ENCODE data around the gene MVB12A. TPM values are rescaled to one million over a fixed set of nuclear protein-coding genes. Genes with fewer than 3 reads are reported as not detected.
A peak's percentile ranks its signal among the peaks of the same experiment; 100 is the strongest.

The MVB12A gene
- total RNA-seq, 1 donor from 2014 or later = 53.3 TPM

- no peak for DNase-seq (ENCODE audit: extremely low spot score in 2 of 2)
- peaks cover 12% of the 10 kb centered on the region for H3K4me1 ChIP-seq
- no peaks in the 10 kb centered on the region for H3K36me3 ChIP-seq
- no peaks in the 10 kb centered on the region for H3K9me3 ChIP-seq
- no peak for TF ChIP-seq POLR2A (IDR thresholded peaks at IDR 0.05)
- no peak for TF ChIP-seq POLR2AphosphoS5 (IDR thresholded peaks at IDR 0.05; ENCODE audit: insufficient read depth in 1 of 2, low read depth in 1 of 2)
- no peak for TF ChIP-seq CTCF (IDR thresholded peaks at IDR 0.05)
- intact Hi-C loops (cut with DNase I) = no loop called here
- peak overlapping the region; percentile 44 to 45 for H3K4me3 ChIP-seq
- no peaks in the 10 kb centered on the region for H3K27me3 ChIP-seq
- peak overlapping the region; percentile 83 for H3K27ac ChIP-seq
These were observed 15.1 kb upstream of the MVB12A start for GRCh38 chr19:17404621-17405249.

DNA sequence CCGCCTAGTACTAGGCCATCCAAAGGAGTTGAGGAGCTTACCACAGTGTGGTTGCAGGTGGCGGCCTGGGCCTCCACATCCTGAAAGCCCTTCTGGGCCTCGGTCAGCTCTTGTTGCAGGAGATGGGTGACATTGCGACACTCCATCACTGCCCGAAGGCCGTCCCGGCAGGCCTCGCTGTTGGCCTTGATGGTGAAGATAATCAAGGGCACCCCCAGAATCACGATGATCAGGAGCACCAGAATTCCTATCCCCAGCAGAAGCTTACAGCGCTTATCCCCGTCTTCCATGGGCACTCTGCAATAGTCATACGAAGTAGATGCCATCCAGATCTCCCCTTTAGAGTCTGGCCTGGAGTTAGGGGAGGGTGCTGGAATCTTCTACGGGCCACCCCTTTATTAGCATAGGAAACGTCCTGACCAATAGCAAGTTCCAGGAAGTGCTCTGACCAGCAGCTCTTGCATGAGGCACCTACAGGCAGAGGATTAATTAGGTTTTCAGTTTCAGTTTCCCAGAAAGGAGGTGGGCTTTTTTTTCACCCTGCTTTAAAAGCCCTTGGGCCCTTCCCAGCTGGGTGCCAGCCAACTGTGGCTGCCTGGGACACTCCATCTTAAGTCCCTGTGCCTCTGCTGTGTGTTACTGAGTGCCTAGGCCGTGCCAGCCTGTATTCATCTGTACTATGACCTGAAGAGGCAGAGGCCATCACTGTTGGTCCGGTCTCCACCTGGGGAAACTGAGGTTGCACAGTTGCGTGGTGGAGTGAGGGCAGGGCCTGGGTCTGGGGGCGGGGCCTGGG, 14.4 kb upstream of the MVB12A start, which contains the start of gene BST2:
Gene BST2, minus strand, starts transcription at position 381 of the 796 bp plus-strand sequence. Its CDS starts 55 bp downstream, at position 326.
- TF ChIP-seq POLR2AphosphoS5 (IDR thresholded peaks at IDR 0.05; ENCODE audit: insufficient read depth in 1 of 2, low read depth in 1 of 2) (peak; percentile 63 to 72), POLR2A (IDR thresholded peaks at IDR 0.05) (no peak)
- Histone ChIP-seq H3K36me3 (no peaks in the 10 kb centered on the region), H3K27ac (peak within 1 kb of the TSS; percentile 83), H3K4me1 (peaks cover 12% of the 10 kb centered on the region), H3K9me3 (no peaks in the 10 kb centered on the region), H3K27me3 (no peaks in the 10 kb centered on the region), H3K4me3 (peak within 1 kb of the TSS; percentile 44 to 45)
- intact Hi-C loops (cut with DNase I) = no loop called here
- DNase-seq (ENCODE audit: extremely low spot score in 2 of 2) = no peak

- DNase-seq (ENCODE audit: extremely low spot score in 2 of 2) = no peak
- Histone ChIP-seq H3K36me3 (no peaks in the 10 kb centered on the region), H3K9me3 (no peaks in the 10 kb centered on the region), H3K27ac (peak overlapping the region; percentile 83), H3K4me3 (peak overlapping the region; percentile 44 to 45), H3K4me1 (peaks cover 12% of the 10 kb centered on the region), H3K27me3 (no peaks in the 10 kb centered on the region)
- no peak for TF ChIP-seq CTCF (IDR thresholded peaks at IDR 0.05)
- TF ChIP-seq POLR2A (IDR thresholded peaks at IDR 0.05) = no peak
- no peak for TF ChIP-seq POLR2AphosphoS5 (IDR thresholded peaks at IDR 0.05; ENCODE audit: insufficient read depth in 1 of 2, low read depth in 1 of 2)
- intact Hi-C loops (cut with DNase I) = no loop called here
These were observed 13.6 kb upstream of the MVB12A start for GRCh38 chr19:17406046-17406886.

DNA sequence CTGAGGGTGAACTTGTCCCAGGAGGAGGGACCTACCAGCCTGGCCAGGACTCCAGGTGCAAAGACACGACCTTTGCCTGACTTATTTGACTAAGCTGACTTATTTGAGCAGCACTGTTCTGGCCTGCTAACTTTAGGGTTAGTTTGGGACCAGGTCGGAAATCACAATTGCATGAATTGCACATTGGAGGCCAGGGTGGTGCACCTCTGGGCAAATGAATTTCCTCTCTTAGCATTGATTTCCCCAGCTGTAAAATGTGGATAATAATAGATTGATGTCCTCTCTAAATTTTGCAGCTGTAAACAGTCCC, 13.0 kb upstream of the MVB12A start:
- no peaks in the 10 kb centered on the region for H3K9me3 ChIP-seq
- no peaks in the 10 kb centered on the region for H3K27me3 ChIP-seq
- peak overlapping the region; percentile 11 to 44 for H3K4me3 ChIP-seq
- no peak for TF ChIP-seq POLR2AphosphoS5 (IDR thresholded peaks at IDR 0.05; ENCODE audit: insufficient read depth in 1 of 2, low read depth in 1 of 2)
- TF ChIP-seq POLR2A (IDR thresholded peaks at IDR 0.05) = no peak
- no peak for TF ChIP-seq CTCF (IDR thresholded peaks at IDR 0.05)
- intact Hi-C loops (cut with DNase I) = no loop called here
- peaks cover 12% of the 10 kb centered on the region for H3K4me1 ChIP-seq
- peak overlapping the region; percentile 83 for H3K27ac ChIP-seq
- no peak for DNase-seq (ENCODE audit: extremely low spot score in 2 of 2)
- no peaks in the 10 kb centered on the region for H3K36me3 ChIP-seq

DNA sequence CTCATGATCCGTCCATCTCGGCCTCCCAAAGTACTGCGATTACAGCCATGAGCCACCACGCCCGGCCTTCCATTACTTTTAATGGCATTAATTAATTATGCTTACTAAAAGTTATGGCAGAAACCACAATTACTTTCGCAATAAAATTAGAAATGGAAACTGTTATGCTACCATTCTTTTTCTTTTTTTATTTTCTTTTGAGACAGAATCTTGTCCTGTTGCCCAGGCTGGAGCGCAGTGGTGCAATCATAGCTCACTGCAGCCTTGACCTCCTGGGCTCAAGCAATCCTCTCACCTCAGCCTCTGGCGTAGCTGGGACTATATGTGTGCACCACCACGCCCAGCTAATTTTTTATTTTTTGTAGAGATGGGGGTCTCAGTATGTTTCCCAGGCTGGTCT, 9.9 kb upstream of the MVB12A start:
- no peaks in the 10 kb centered on the region for H3K27me3 ChIP-seq
- no peak overlapping the region for H3K4me3 ChIP-seq
- intact Hi-C loops (cut with DNase I) = no loop called here
- no peaks in the 10 kb centered on the region for H3K36me3 ChIP-seq
- H3K27ac ChIP-seq = no peak overlapping the region
- DNase-seq (ENCODE audit: extremely low spot score in 2 of 2) = no peak
- TF ChIP-seq CTCF (IDR thresholded peaks at IDR 0.05) (no peak), POLR2A (IDR thresholded peaks at IDR 0.05) (no peak), POLR2AphosphoS5 (IDR thresholded peaks at IDR 0.05; ENCODE audit: insufficient read depth in 1 of 2, low read depth in 1 of 2) (no peak)
- H3K9me3 ChIP-seq = no peaks in the 10 kb centered on the region
- H3K4me1 ChIP-seq = peaks cover 12% of the 10 kb centered on the region
